Loucy (cell line): ENCODE measurements around the gene TOE1.
"Not testable (repeated sequence)": the region's sequence is repeated elsewhere in the genome, so short reads cannot be mapped to it uniquely, and the experiment has no call there.

Experiments used
- H2AFZ ChIP-seq: fragments of 200-600 bp; sonication (generic); 2 replicates; pipeline ENCODE4 v1.6.0; 2016; ENCODE audit warnings: antibody characterized with exemption, mild to moderate bottlenecking, low read length, moderate library complexity
- H3F3A ChIP-seq: fragments of 200-600 bp; 2 replicates; pipeline ENCODE4 v1.6.0; 2016; ENCODE audit warnings: antibody characterized with exemption, low read depth, mild to moderate bottlenecking
- H3K27me3 ChIP-seq: fragments of 200-600 bp; sonication (generic); 2 replicates; pipeline ENCODE4 v1.6.1; 2014; ENCODE audit warnings: low read length, mild to moderate bottlenecking; ENCODE audit not compliant: insufficient read depth, poor library complexity, severe bottlenecking
- H3K36me3 ChIP-seq: fragments of 200-600 bp; sonication (generic); 2 replicates; pipeline ENCODE4 v1.6.1; 2016; ENCODE audit warnings: low read length; ENCODE audit not compliant: insufficient read depth
- H3K4me1 ChIP-seq: fragments of 200-600 bp; sonication (generic); 2 replicates; pipeline ENCODE4 v1.5.1; 2014; ENCODE audit warnings: low read length, mild to moderate bottlenecking; ENCODE audit not compliant: insufficient read depth, poor library complexity, severe bottlenecking
- H3K4me2 ChIP-seq: fragments of 200-600 bp; sonication (generic); 2 replicates; pipeline ENCODE4 v1.6.0; 2014; ENCODE audit warnings: antibody characterized with exemption, low read length, low read depth, mild to moderate bottlenecking; ENCODE audit not compliant: poor library complexity, severe bottlenecking
- H3K4me3 ChIP-seq: fragments of 200-600 bp; sonication (generic); 2 replicates; pipeline ENCODE4 v1.5.1; 2014; ENCODE audit warnings: low read length, mild to moderate bottlenecking, mixed read lengths; ENCODE audit not compliant: poor library complexity, severe bottlenecking
- H3K79me2 ChIP-seq: fragments of 200-600 bp; sonication (generic); 2 replicates; pipeline ENCODE4 v1.6.1; 2014; ENCODE audit warnings: low read length; ENCODE audit not compliant: insufficient read depth
- H3K9ac ChIP-seq: fragments of 200-600 bp; sonication (generic); 2 replicates; pipeline ENCODE4 v1.6.0; 2014; ENCODE audit warnings: mild to moderate bottlenecking, low read depth, low read length, moderate library complexity; ENCODE audit not compliant: poor library complexity, severe bottlenecking
- H3K9me2 ChIP-seq: fragments of 200-600 bp; sonication (generic); replicated peaks from 2 replicates; pipeline ENCODE4 v1.6.1; 2016; ENCODE audit warnings: low read depth, low read length, mixed read lengths
- H3K9me3 ChIP-seq: fragments of 200-600 bp; sonication (generic); 2 replicates; pipeline ENCODE4 v1.6.1; 2014; ENCODE audit warnings: mild to moderate bottlenecking, antibody characterized with exemption, low read length, low read depth; ENCODE audit not compliant: insufficient read depth
- H4K20me1 ChIP-seq: fragments of 200-600 bp; sonication (generic); 2 replicates; pipeline ENCODE4 v1.6.0; 2014; ENCODE audit warnings: antibody characterized with exemption, low read length, mild to moderate bottlenecking; ENCODE audit not compliant: insufficient read depth, poor library complexity, severe bottlenecking
- EZH2phosphoT487 ChIP-seq: fragments of 200-600 bp; IDR thresholded peaks from 2 replicates; pipeline ENCODE4 v1.6.1; 2018; ENCODE audit warnings: antibody characterized with exemption, mild to moderate bottlenecking, moderate library complexity, borderline replicate concordance
- TF ChIP-seq, protein P1 (sequence below): fragments of 200-600 bp; sonication (generic); conservative IDR thresholded peaks from 2 replicates; pipeline ENCODE4 v1.5.1; 2014; ENCODE audit warnings: mild to moderate bottlenecking, antibody characterized with exemption, low read length

The TOE1 gene

DNA sequence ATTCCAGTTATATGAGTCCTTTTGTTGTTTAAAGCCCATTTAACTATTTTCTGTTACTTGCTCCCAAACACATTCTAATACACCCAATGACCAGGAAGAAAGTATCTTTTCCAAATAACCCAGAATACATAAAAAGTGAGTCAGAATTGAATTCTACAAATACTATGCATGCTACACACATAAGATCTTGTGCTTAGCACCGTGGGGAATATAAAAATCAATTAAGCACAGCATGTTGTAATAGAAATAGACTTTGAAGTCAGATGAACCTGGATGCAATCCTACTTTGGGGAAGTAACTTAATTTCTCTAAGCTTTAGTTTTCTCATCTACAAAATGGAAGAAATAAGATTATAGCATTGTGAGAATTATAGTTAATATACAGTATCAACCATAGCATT is 40.8 kb downstream of the TOE1 start:
- no peaks in the 10 kb centered on the region for H4K20me1 ChIP-seq
- H2AFZ ChIP-seq = no peak overlapping the region
- no peaks in the 10 kb centered on the region for H3K27me3 ChIP-seq
- H3K4me3 ChIP-seq = no peak overlapping the region
- no peaks in the 10 kb centered on the region for H3K79me2 ChIP-seq
- H3K36me3 ChIP-seq = no peaks in the 10 kb centered on the region
- H3K9ac ChIP-seq = no peak overlapping the region
- H3F3A ChIP-seq = 0 out of 2 replicates have a peak, but pooled peaks cover 3% of the 10 kb centered on the region
- H3K4me1 ChIP-seq = no peaks in the 10 kb centered on the region
- TF ChIP-seq EZH2phosphoT487 = no peak
- TF ChIP-seq, protein P1, sequence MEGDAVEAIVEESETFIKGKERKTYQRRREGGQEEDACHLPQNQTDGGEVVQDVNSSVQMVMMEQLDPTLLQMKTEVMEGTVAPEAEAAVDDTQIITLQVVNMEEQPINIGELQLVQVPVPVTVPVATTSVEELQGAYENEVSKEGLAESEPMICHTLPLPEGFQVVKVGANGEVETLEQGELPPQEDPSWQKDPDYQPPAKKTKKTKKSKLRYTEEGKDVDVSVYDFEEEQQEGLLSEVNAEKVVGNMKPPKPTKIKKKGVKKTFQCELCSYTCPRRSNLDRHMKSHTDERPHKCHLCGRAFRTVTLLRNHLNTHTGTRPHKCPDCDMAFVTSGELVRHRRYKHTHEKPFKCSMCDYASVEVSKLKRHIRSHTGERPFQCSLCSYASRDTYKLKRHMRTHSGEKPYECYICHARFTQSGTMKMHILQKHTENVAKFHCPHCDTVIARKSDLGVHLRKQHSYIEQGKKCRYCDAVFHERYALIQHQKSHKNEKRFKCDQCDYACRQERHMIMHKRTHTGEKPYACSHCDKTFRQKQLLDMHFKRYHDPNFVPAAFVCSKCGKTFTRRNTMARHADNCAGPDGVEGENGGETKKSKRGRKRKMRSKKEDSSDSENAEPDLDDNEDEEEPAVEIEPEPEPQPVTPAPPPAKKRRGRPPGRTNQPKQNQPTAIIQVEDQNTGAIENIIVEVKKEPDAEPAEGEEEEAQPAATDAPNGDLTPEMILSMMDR = no peak
- H3K9me2 ChIP-seq = no peaks in the 10 kb centered on the region
- H3K9me3 ChIP-seq = no peaks in the 10 kb centered on the region
- no peak overlapping the region for H3K4me2 ChIP-seq

DNA sequence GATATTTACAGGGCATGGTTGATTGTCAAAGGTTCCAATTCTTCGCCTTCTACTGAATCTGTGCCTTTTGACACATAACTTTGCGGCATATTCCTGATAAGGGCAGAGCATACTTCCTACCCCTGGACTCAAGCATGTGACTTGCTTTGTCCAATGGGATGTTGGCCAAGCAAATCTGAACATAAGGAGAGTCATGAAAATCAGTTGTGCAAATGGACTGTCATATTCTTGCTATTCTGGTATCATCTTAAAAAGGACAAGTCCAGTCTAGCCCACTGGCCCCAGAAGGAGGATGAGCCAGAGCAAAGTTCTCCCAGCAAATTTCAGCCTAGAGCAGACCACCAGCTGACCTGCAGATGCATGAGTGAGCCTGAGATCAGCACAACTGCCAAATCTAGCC is 41.3 kb downstream of the TOE1 start:
- Histone ChIP-seq H3K9me3 (no peaks in the 10 kb centered on the region), H3K4me2 (no peak overlapping the region), H3K4me1 (no peaks in the 10 kb centered on the region), H3K9ac (no peak overlapping the region), H3K9me2 (no peaks in the 10 kb centered on the region), H3K27me3 (no peaks in the 10 kb centered on the region), H3K79me2 (no peaks in the 10 kb centered on the region), H4K20me1 (no peaks in the 10 kb centered on the region), H3K4me3 (no peak overlapping the region), H2AFZ (no peak overlapping the region), H3F3A (0 out of 2 replicates have a peak, but pooled peaks cover 3% of the 10 kb centered on the region), H3K36me3 (no peaks in the 10 kb centered on the region)
- TF ChIP-seq, protein P1 = no peak
- no peak for TF ChIP-seq EZH2phosphoT487

DNA sequence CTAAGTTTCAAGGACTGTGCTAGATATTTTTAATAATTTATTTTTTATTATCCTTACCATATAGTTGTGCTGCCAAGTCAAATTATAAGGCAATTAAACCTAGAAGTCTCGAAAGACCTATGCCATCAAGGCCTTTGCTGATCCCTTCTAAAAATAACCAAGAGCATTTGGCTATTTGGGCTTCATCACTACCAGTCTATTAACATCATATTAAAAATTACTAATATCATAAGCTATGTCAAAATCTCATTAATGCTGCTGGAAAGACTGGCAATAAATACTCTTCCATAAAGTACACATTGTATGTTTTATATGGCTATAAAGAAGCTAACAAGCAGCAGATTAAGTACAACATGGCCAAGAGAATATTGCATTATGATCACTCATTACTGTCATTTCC is 43.2 kb downstream of the TOE1 start:
- no peaks in the 10 kb centered on the region for H4K20me1 ChIP-seq
- no peak overlapping the region for H2AFZ ChIP-seq
- H3K36me3 ChIP-seq = no peaks in the 10 kb centered on the region
- H3K4me1 ChIP-seq = no peaks in the 10 kb centered on the region
- no peak overlapping the region for H3K9ac ChIP-seq
- H3K4me3 ChIP-seq = no peak overlapping the region
- H3K9me2 ChIP-seq = no peaks in the 10 kb centered on the region
- H3K9me3 ChIP-seq = no peaks in the 10 kb centered on the region
- H3K27me3 ChIP-seq = no peaks in the 10 kb centered on the region
- H3K79me2 ChIP-seq = no peaks in the 10 kb centered on the region
- H3F3A ChIP-seq = 0 out of 2 replicates have a peak, but pooled peaks cover 3% of the 10 kb centered on the region
- TF ChIP-seq EZH2phosphoT487 = no peak
- TF ChIP-seq, protein P1 = no peak
- no peak overlapping the region for H3K4me2 ChIP-seq

DNA sequence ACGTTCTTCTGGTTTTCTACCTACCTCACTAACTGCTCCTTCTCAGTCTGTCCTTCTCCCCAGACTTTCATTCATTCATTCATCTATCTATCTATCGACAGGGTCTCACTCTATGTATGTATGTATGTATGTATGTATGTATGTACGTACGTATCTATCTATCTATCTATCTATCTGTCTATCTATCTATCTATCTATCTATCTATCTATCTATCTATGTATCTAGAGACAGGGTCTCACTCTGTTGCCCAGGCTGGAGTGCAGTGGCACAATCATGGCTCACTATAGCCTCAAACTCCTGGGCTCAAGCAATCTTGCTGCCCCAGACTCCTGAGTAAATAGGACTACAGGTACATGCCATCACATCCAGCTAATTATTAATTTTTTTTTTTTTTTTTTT is 44.2 kb downstream of the TOE1 start:
- H2AFZ ChIP-seq, H3K4me2 ChIP-seq, H3K27me3 ChIP-seq, H3K4me1 ChIP-seq, H3K9me3 ChIP-seq, H3K36me3 ChIP-seq, H4K20me1 ChIP-seq, H3K9ac ChIP-seq, H3K79me2 ChIP-seq, H3K9me2 ChIP-seq, H3F3A ChIP-seq, H3K4me3 ChIP-seq: not testable (repeated sequence)
